Kidney (tissue), 14 donors: ENCODE measurements around the gene TSPAN11. TPM values are rescaled to one million over a fixed set of nuclear protein-coding genes. Genes with fewer than 3 reads are reported as not detected.

Source experiments
- DNase-seq, 5 donors: peaks; one replicate each; pipeline ENCODE4 v3.0.0-alpha.2; 2013 to 2020
- FAIRE-seq: peaks from 2 replicates; lab custom pipeline; 2012; peaks lifted over from hg19 to GRCh38; lab: Jason Lieb, UNC
- H3K27ac ChIP-seq, 2 donors: one replicate each; pipeline ENCODE4 v1.7.0; 2013; ENCODE audit warnings: low read depth in 2 of 2, low read length in 2 of 2, inconsistent platforms in 1 of 2
- H3K27me3 ChIP-seq: one replicate; pipeline ENCODE4 v1.7.1; 2013; ENCODE audit warnings: low read length, inconsistent platforms; ENCODE audit not compliant: control insufficient read depth, insufficient read depth
- H3K36me3 ChIP-seq, 3 donors: one replicate each; pipeline versions ENCODE4 v1.7.0 to v1.7.1; 2013; ENCODE audit warnings: low read length in 3 of 3, control low read depth in 1 of 3, inconsistent platforms in 1 of 3; ENCODE audit not compliant: insufficient read depth in 3 of 3, control insufficient read depth in 2 of 3
- H3K4me1 ChIP-seq, 3 donors: one replicate each; pipeline versions ENCODE4 v1.7.0 to v1.7.1; 2013; ENCODE audit warnings: low read length in 3 of 3, inconsistent platforms in 1 of 3, low read depth in 1 of 3; ENCODE audit not compliant: control insufficient read depth in 2 of 3, insufficient read depth in 2 of 3
- H3K4me3 ChIP-seq, 3 donors: one replicate each; pipeline versions ENCODE4 v1.7.0 to v1.8.1; 2013; ENCODE audit warnings: low read length in 3 of 3, control low read depth in 1 of 3, inconsistent platforms in 1 of 3
- H3K9ac ChIP-seq, 3 donors: one replicate each; pipeline versions ENCODE4 v1.7.0 to v1.7.1; 2013; ENCODE audit warnings: low read length in 3 of 3, control low read depth in 1 of 3, inconsistent platforms in 1 of 3
- H3K9me3 ChIP-seq, 3 donors: one replicate each; pipeline versions ENCODE4 v1.7.0 to v1.7.1; 2013; ENCODE audit warnings: low read length in 3 of 3, control low read depth in 1 of 3, inconsistent platforms in 1 of 3; ENCODE audit not compliant: control insufficient read depth in 2 of 3, insufficient read depth in 1 of 3
- intact Hi-C: fragments of 100-400 bp; cut with DNase I; formaldehyde crosslinking; loops from one replicate; pipeline ENCODE4 v1.11.1; 2022
- polyA plus RNA-seq: library from polyadenylated mRNA; stranded (reverse); fragments of 350-450 nt; fragmentation: Illumina TruSeq; extraction: RNeasy Lipid Tissue Mini Kit (QIAGEN cat#74804); gene quantifications from one replicate; pipeline ENCODE4 v1.2.3, GENCODE V29; 2014; ENCODE audit warnings: low read depth, low replicate concordance; ENCODE audit not compliant: insufficient read depth
- total RNA-seq: library from RNA; stranded (reverse); fragmentation: NEBNext Ultra II Directional; extraction: Animal tissue kit (Norgen Biotek cat#: 25700); gene quantifications from one replicate; pipeline ENCODE4 v1.2.1, GENCODE V29; 2021
- TF ChIP-seq, protein P1 (sequence below): IDR thresholded peaks from 3 replicates; pipeline ENCODE4 v1.5.1; 2012; ENCODE audit warnings: mild to moderate bottlenecking, moderate library complexity, borderline replicate concordance; ENCODE audit not compliant: insufficient read depth; ENCODE audit errors: extremely low read depth
- donor health status: control.
- donor health status: control.
- donor health status: control.
- donor health status: control.
- donor health status: control.
- donor health status: DM: yes; HTN: yes; CAD: no.
- donor health status: Normal renal cell carcinoma (clear cell type).

TSPAN11 gene
- total and polyA plus RNA-seq, 2 donors from 2014 or later, result 1.3 to 7.5 TPM

DNA sequence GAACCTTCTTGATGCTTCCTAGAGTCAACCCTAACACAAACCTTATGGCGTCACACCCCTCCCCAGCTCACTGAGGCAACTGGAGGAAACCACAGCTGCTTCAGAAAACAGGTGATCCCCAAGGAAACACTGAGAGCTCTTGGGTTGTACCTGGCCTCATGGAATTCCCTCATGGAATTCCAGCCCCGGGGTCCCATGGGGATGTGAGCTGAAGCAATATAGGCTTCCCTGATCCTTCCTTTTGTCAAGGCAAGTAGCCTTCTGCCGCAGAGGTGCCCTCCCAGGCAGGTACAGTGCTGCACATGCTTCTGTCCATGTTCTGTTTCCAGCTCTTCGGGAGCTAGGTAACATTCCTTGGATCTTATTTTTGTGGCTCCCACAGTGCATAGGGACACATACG is 47.3 kb downstream of the TSPAN11 start:
- TF ChIP-seq, protein P1, sequence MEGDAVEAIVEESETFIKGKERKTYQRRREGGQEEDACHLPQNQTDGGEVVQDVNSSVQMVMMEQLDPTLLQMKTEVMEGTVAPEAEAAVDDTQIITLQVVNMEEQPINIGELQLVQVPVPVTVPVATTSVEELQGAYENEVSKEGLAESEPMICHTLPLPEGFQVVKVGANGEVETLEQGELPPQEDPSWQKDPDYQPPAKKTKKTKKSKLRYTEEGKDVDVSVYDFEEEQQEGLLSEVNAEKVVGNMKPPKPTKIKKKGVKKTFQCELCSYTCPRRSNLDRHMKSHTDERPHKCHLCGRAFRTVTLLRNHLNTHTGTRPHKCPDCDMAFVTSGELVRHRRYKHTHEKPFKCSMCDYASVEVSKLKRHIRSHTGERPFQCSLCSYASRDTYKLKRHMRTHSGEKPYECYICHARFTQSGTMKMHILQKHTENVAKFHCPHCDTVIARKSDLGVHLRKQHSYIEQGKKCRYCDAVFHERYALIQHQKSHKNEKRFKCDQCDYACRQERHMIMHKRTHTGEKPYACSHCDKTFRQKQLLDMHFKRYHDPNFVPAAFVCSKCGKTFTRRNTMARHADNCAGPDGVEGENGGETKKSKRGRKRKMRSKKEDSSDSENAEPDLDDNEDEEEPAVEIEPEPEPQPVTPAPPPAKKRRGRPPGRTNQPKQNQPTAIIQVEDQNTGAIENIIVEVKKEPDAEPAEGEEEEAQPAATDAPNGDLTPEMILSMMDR, result no peak
- Histone ChIP-seq H3K36me3 (no peaks in the 10 kb centered on the region), H3K9me3 (no peaks in the 10 kb centered on the region), H3K27me3 (no peaks in the 10 kb centered on the region), H3K4me3 (no peak overlapping the region), H3K9ac (no peak overlapping the region), H3K4me1 (peaks cover 0 to 8% (median 0%) of the 10 kb centered on the region in 3 donors), H3K27ac (no peak overlapping the region)
- intact Hi-C loops, result no loop called here
- DNase-seq (no peak), FAIRE-seq (no peak)

DNA sequence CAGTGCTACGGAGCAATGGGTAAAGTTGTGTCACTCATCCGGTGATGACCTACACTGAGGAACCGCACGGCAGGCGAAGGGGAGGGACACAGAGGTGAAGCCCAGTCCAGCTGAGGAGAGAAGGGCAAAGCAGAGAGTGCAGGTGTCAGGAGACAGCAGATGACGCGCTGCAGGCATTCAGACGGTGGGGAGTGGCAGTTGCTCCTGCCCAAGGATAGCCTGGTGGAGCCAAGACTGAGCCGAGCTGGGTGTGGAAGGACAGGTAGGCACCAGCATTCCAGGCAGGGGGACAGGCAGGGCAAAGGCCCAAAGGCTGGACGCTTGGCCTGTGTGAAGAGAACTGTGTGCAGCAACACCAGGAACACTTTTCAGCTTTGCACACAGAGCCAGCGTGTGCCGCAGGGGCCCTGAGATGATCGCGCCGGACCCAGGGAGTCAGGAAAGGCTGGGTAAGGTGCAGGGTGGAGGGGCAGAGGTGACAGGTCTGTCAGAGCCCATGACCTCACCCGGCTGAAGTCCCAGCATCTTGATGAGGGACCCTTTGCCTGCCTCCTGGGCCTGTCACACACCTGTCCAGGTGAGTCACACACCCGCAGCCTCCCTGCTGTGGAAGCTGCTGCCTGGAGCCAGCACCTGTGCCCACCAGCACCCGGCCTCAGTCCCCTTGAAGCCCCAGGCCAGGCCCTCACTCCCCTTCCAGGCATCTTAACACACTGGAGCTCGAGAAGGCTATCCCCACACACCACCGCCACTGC is 48.4 kb downstream of the TSPAN11 start:
- Histone ChIP-seq H3K9me3 (no peaks in the 10 kb centered on the region), H3K4me1 (peaks cover 0 to 5% (median 0%) of the 10 kb centered on the region in 3 donors), H3K9ac (no peak overlapping the region), H3K4me3 (no peak overlapping the region), H3K27me3 (no peaks in the 10 kb centered on the region), H3K36me3 (no peaks in the 10 kb centered on the region), H3K27ac (no peak overlapping the region)
- FAIRE-seq (no peak), DNase-seq (no peak)
- TF ChIP-seq, protein P1, result no peak
- intact Hi-C loops, result no loop called here

DNA sequence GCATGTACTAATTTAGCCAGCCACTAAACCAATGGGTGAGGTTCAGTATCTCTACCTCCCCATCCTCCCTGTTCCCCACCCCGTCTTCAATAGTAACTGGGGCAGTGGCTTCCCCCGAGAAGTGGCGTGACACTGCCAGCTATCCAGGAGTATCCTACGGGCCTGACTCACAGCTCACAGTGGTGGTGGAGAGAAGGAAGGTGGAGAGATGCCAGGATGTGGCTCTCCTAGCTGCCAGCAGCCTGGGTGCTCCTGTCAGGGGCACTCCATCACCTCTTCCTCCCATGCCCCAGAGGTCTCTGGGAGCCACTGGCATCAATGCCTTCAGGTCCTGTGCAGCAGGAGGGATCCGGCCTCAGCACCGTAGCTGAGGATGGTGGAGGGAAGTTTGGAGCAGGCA is 49.0 kb downstream of the TSPAN11 start:
- Histone ChIP-seq H3K9ac (no peak overlapping the region), H3K9me3 (no peaks in the 10 kb centered on the region), H3K4me1 (peaks cover 0 to 3% (median 0%) of the 10 kb centered on the region in 3 donors), H3K27me3 (no peaks in the 10 kb centered on the region), H3K27ac (no peak overlapping the region), H3K4me3 (no peak overlapping the region), H3K36me3 (no peaks in the 10 kb centered on the region)
- DNase-seq (no peak), FAIRE-seq (no peak)
- TF ChIP-seq, protein P1, result no peak
- intact Hi-C loops, result no loop called here
